ENCODE measurements around the gene LRRC3B. TPM values are rescaled to one million over a fixed set of nuclear protein-coding genes. Genes with fewer than 3 reads are reported as not detected.

The LRRC3B gene
- total RNA-seq, 1 experiment from 2014 or later, result not detected

DNA sequence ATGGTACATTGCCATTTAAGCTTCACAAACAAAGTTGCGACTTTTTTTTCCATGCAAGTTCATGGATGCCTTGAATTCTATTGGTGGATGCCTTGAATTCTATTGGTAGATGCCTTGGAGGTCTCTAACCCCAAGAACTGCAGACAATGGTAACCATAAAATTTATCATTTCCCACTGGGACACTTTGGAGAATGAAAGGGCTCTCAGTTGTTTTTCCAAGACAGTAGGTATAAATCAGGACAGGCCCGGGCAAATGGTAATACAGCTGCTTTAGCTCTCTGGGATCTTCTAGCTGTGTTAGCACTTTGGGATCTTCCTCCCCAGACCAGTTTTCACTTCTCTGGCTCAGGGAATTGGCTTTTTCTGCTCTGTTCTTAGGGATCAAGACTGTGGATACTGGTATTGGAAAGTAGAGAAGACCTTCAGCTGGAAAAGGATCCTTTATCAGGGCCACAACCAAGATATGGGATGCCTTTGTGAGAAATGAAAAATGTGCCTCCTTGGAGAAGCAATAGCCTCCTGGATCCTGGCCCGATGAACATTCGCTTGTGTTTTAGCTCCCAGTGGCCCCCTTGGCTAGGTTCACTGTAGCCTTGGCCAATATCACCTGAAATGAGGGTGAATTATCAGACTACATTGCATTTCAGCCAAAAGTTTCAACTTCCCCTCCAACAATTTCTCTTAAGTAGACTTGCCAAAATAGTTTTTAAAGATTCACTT, 8.3 kb downstream of the LRRC3B start:
- no peak for DNase-seq (ENCODE audit: extremely low read depth, low read depth)

DNA sequence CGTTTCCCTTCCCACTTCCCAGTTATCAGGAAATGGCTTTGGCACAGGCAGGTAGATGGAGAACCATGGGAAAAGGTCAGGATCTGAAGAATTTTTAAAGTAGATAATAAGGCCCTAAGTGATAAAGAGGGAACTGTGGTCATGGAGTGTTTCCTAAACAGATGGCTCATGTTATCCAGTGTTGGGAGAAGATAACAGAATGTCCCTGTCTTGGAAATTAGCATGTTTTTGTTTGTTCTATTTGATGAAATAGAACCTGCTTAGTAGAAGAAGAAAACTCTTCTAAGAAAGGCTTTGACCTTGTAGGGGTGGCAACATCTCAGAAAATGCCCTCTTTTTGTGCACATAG, 8.8 kb downstream of the LRRC3B start:
- no peak for DNase-seq (ENCODE audit: extremely low read depth, low read depth)

DNA sequence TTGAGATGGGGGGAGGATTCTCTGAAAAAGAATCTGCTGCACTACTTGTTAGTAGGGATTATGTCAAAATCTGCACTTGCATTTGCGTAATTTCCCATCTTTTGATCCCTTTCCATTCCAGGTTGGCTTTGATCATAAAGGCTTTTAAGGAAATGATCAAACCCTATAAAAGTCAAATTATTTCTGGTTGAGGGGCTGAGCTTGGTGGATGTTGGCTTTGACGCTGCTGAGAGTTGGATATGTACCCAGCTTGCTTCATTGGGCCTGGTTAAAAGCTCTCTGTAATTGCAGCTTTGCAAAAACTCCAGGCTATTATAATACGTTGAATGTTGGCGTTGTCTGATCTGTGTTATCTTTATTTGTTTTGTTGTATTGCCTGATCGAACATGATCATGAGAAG, 12.0 kb downstream of the LRRC3B start:
- DNase-seq (ENCODE audit: extremely low read depth, low read depth), result no peak

DNA sequence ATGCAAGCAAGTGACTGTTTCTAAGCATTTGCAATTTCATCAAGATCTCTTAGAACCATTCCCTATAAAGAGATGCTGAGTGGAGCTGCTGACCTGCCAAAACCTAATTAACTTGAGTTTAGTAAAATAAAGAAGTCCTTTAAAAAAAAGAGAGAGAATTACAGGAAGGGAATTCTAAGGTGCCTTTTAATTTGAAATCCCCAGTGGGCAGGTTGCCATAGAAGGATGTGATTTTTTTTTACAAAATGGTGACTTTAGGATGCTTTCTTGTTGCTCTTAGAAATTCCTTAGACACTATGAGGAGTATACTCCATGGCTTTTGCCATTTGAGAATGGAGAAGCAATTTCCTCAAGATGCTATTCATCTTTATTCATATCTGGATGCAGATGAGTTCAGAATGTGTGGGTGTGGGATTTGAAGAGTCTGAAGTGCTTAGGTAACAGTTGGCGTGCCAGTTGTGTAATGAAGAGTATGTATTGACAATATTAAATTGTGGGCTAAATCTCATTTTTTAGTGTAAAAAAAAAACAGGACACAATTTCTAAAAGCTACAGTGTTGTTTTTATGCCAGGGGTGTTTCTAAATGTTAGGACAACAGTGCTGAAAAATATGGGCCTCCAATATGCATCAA, 13.6 kb downstream of the LRRC3B start:
- no peak for DNase-seq (ENCODE audit: extremely low read depth, low read depth)

DNA sequence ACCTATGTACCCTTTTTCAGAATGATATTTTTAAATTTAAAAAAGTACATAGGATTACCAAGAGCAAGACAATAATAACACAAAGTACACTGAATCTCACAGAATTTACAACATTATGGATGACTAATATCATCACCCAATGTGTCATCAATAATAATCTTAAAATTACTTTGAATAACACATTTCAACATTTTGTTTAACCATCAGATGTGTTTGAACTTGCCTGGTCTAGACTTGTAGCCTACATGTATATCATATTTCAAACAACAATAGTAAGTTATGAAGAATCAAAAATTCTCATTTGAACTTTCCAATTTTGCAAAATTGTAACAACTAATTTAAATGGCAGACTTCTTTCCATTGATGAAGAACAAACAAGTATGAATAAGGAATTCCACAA, 15.1 kb downstream of the LRRC3B start:
- no peak for DNase-seq (ENCODE audit: extremely low read depth, low read depth)

DNA sequence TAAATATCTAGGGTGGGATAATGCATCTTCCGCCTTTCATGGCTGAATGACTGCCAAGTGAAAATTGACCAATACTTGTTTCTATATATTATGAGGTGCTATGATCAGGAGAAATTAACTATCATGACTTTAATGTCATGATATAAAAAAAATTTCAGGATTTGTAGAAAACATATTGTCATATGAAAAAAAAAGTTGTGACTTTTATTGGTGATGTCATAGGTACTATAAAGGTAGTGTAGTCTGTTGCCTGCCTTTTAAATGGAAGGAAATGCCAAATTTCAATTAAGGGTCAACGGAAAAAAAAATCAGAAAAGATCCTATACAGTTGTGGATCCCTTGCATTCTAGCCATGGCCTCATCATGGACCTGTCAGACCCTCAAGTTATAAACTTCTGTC, 15.5 kb downstream of the LRRC3B start:
- DNase-seq (ENCODE audit: extremely low read depth, low read depth), result no peak

DNA sequence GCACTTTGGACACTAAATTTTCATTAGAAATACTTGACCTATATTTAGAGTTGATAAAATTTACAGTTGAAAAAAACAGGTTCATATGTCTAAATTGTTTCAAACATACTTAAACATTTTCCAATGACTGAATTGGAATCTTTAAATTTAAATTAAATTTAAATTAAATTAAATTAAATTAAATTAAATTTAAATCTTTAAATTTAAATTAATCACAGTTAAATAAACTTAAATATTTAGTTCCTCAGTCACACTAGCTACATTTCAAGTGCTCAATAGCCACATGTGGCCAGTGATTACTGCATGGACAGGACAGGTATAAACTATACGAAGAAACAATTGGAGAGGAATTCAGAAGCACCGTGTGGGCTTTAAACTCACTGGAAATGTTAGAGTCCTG, 16.8 kb downstream of the LRRC3B start:
- no peak for DNase-seq (ENCODE audit: extremely low read depth, low read depth)

DNA sequence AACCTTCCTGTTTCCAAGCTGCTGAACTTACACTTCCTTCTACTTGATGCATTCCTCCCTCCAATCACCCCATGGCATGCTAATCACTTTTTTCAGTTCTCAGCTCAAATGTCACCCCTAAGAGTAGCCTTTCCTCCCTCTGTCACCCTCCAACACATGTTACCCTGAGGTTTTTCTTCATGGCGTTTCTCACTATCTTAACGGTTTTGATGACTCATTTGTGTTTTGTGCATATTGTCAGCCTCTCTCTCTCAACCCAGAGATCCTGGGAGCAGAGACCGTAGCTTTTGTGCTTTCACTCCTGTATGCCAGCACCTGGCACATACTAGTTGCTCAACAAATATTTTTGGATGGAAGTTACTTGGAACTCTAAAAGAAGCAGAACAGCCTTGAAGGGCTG, 24.5 kb downstream of the LRRC3B start:
- no peak for DNase-seq (ENCODE audit: extremely low read depth, low read depth)

DNA sequence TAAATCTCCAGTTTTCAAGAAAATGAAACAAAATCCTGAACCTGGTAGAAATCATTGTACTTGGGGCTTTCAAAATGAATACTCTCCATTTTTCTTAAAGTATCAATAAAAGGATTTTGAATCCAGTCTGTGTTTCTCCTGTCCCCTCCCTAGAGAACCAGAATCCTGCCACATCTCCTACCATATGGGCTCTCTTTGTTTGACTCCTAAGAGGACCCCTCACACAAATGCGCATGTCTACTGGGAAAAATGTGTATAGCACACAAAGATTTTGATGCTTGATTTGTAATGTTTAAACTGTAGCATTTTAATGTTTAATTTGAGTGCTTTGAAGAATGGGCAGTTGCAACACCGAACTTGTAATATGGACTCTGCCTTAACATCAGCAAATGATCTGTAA, 25.9 kb downstream of the LRRC3B start:
- no peak for DNase-seq (ENCODE audit: extremely low read depth, low read depth)

DNA sequence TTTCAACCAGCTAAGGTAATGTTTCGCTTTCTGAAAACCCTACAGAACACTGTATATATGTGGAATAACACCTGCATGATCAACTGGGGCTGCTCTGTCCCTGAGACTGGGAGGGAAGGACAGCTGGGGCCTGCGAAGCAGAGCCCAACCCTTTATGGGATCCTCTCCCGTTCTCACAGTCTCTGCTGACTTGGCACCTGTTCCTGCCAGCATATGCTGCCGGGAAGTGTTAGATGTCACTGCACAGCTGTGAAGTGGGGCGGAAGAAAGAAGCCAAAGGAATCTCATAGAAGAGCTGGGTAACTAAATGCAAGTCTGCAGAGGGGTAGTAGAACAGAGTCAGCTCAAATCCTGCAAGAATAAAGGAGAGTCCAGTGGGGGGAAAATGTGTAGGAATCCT, 29.6 kb downstream of the LRRC3B start:
- no peak for DNase-seq (ENCODE audit: extremely low read depth, low read depth)

DNA sequence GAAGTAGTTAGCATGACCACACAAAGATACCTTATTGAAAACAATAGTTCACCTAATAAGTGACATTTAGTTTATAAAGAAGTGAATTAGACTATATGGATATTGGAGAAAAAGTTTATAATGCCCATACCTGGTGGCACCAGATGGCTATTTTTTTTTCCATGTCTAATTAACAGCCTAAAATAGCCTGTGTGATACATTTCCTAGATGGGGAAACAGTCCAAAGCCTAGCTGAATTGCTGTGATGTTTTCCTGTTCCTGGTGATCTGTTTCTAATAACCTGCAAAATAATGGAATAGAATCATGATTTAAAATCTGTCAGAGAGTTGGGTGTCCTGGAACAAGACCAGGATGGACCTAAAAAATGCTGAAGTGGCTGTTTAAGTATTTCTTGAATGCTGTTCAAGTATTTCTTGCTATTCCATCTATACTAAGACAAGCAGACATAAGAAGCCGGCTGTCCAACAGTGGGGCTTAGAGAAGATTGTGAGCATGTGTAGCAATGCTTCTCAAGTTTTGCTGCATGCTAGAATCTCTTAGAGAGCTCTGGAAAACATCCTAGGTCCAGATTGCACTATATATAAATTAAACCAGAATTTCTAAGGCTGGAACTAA, 31.3 kb downstream of the LRRC3B start:
- no peak for DNase-seq (ENCODE audit: extremely low read depth, low read depth)

DNA sequence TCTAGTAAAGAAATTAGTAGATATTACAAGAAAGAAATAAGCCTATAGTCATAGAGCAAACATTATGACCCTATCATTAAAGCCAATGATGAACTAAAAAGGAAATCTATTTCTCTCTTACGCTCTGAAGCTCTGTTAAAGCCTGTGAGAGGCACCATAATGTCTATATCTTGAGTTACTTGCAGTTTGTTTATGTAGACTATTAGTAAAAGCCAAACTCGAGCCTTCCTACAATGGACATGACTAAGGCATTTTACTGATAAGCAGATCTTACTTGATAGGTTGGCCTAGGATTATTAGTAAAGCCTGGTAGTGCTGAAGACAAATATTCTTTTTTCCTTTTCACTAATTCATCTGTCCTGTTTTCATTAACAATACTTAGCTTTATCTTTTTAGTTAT, 32.7 kb downstream of the LRRC3B start:
- no peak for DNase-seq (ENCODE audit: extremely low read depth, low read depth)

DNA sequence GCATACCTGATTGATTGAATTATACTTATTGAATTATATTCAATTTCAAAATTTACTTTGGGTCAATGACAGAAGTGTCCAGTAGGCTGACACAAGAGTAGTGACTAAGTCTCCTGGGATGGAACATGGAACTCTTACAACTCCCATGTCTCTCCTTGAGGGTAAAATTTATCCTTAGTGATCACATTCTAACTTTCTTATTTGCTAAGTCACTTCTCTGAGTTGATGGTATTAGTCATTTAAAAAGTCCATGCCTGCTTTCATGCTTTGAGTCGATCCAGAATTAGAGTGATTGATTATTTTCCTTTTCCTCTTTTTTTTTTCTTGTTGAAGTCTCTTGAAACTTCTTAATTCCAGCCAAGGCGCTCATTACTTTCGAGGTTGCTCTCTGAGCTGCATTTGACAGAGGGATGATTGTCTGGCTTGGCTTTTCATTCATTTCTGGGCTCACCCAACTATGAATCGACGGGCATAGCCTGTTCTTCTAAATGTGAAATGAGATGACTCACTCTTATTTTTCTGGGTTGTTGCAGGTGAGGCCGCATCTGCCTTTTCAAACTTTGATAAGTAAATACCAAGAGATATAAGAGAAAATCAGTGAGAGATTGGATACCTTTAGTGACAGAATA, 34.9 kb downstream of the LRRC3B start:
- DNase-seq (ENCODE audit: extremely low read depth, low read depth), result no peak

DNA sequence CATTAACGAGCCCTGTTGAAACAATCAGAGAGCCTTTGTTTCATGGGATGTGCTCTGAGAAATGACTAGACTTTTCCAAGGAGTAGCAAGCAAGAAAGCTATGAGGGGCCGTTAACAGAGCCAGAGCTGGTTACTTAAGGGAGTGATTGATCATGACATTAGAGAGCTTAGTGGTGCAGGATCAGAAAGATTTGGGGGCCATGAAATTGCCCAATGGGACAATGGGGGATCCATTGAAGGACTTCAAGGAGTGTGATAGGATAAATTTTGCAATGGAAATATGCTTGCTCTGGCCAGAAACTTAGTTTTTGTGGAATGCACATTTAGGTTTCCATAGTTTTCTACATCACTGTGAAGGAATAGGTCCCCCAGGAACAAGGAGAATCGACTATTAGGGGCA, 45.6 kb downstream of the LRRC3B start:
- DNase-seq (ENCODE audit: extremely low read depth, low read depth), result no peak

DNA sequence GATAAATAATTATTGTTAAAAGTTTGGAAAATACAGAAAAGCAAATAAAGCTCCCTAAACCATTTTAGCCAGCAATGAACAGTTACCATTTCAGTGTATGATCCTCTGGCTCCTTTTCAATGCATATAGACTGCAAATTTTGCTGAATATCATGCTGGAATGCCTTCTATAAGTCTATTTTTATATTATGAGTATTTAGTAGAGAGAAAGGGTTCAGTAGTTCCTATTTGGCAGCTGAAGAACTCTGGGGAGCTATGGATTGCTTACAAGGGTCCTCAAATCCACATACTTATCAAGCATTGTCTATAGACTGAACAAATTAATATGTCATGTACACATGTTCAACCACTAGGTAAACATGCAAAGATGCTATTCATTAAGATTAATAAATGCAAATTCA, 46.1 kb downstream of the LRRC3B start:
- DNase-seq (ENCODE audit: extremely low read depth, low read depth), result no peak

DNA sequence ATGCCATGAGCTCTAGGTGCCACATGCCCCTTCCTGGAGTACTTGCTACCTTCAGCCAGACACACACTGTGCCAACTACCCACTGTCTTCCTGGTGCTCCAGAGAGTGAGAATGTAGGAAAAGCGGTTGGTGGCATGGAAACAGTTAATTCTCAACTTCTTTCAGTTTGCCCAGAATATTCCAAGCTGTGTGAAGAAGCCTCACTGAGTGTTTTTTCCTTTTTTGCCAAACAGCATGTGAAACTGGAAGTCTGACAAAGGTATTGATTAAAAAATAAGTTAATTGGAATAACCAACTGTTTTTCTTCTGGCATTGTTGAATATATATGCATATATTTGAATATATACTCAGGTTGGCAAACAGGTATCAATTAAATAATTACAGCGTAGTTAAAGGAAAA, 52.8 kb downstream of the LRRC3B start:
- no peak for DNase-seq (ENCODE audit: extremely low read depth, low read depth)

DNA sequence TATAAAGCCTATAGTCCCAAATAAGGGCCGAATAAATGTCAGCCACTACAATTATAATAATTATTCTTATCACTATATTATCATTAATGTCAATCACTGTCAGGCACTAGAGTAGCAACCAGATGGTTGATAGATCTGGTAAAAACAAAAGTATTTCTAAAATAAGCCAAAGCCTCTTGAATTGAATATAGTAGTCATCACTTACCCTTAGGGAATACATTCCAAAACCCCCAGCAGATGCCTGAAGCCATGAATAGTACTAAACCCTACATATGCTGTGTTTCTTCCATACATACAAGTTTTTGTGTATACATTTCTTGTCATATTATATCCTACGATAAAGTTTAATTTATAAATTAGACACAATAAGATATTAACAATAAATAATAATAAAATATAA, 59.1 kb downstream of the LRRC3B start:
- DNase-seq (ENCODE audit: extremely low read depth, low read depth), result no peak

DNA sequence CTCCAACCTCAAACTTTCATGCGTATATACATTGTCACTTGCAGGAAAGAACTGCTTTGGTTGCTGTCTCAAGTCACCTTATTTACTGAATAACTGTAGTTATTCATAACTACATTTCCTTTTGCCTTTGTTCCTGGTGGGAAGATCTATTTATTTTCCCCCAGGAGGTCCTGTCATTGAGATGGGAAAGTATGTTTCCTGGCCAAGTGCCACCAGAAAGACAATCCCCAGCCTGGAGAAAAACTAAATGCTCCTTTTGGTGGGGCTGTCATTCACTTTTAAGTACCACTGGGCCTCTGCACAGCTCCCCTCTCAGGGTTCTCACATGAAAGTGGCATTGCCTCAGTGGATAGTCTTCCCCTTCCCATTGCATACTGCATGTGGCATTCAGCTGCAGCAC, 59.8 kb downstream of the LRRC3B start:
- no peak for DNase-seq (ENCODE audit: extremely low read depth, low read depth)

DNA sequence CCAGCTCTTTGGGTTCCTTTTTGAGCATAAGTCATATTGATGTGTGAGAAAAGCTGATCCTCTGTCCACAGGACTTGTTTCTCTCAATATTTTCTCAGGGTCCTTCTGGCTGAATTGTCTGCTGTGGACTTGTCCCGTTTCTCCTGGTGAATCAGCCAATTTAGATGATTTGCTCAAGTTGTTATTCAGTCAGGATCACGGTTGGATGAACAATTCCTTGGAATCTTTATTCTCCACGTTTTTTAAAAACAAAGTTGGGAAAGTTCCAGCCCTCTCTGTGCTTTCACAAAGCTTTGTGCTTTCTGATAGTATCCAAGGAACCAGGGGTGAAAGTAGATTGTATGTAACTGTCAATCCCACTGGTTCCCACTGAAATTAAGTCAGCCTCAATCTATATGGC, 61.3 kb downstream of the LRRC3B start:
- no peak for DNase-seq (ENCODE audit: extremely low read depth, low read depth)

DNA sequence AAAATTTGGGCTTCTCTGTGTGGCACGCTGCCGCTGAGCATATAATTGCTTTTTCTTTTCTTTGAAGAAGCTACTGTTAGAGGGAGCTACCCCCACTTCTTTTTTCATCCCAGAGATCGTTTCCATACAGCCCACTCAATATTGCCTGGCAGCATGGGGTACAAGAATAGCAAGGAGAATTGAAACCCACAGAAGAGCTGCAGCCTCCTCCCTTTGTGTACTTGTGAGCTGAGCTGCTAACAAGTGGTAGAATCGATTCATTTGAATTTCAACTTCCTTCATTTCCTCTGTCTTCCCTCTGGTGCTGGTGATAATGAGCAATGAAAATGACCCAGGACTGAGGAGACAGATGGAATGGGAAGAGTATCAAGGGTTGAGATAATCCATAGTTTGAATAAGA, 64.9 kb downstream of the LRRC3B start:
- DNase-seq (ENCODE audit: extremely low read depth, low read depth), result no peak

DNA sequence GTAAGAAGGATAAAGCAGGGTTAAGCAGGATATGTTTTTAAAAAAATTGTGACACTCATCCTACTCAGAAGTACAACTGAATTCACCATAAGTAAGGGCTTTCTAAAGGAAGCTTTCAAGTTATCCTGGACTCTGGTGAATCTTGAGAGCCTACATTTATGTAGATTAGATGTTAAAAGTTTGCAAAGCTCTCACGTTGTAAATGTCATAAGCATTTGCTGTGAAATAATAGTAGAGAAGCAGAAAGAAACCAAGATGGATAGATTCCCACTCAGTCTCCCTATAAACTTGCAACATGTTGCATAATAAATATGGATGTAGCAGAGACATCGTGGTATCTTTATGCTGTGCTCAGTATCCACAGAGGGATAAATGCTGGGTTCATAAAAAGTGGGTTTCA, 77.0 kb downstream of the LRRC3B start:
- no peak for DNase-seq (ENCODE audit: extremely low read depth, low read depth)

DNA sequence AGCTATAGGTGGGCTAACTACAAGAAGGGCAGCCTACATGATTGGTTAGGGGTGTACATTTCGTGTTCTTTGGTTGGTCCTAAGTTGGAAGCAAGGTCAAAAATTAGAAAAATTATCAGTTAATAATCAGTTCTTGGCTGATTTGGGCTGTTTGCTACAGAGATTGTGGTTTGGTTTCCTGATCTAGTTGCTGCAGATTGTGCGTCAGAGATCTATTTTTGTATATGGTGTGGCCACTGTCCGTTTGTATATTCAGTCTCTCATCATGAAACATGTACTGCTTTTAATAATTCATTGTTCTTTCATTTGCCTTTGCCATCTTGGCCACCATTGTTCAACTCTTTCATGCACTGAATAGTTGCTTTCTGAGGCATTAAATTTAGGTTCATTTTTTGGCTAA, 80.9 kb downstream of the LRRC3B start:
- no peak for DNase-seq (ENCODE audit: extremely low read depth, low read depth)

All from NCI-H460 (cell line).